Mesenteric fat pad (tissue), 1 donor: ENCODE results near the gene NCAN. TPM values are rescaled to one million over a fixed set of nuclear protein-coding genes. Genes with fewer than 3 reads are reported as not detected.

Experiments
- DNase-seq: peaks from one replicate; pipeline ENCODE4 v3.0.0-alpha.2; 2020; ENCODE audit warnings: low spot score
- total RNA-seq: library from RNA; stranded (reverse); fragmentation: NEBNext Ultra II Directional; extraction: Animal tissue kit (Norgen Biotek cat#: 25700); gene quantifications from one replicate; pipeline ENCODE4 v1.2.1, GENCODE V29; 2021
- donor health status: DM: yes; HTN: yes; CAD: no.

Gene NCAN
- total RNA-seq, 1 donor from 2014 or later, result not detected

DNA sequence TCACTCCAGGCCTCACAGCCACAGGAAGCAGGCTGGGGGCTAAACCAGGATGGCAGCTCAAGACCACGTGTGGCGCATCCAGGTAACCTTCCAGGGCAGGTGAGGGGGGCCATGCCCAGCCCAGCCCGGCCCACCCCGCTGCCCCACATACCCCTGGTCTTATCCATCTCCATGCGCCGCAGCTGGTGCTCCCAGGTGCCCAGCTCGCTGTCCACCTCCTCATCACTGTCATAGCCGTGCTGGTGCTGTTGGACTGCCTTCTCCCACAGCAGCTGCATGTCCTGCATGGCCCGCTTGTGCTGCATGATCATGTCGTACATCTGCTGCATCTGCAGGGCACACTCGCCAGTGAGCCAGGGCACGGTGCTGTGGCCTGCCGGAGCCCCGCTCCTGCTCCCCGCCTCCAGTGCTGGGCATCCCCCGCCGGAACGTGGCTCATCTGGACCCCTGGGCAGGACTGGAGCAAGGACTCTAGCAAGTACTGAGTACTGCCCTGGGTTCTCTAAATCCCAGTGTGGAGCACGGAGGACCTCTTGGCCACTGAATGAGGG, 67.4 kb downstream of the NCAN start:
- DNase-seq, result no peak

DNA sequence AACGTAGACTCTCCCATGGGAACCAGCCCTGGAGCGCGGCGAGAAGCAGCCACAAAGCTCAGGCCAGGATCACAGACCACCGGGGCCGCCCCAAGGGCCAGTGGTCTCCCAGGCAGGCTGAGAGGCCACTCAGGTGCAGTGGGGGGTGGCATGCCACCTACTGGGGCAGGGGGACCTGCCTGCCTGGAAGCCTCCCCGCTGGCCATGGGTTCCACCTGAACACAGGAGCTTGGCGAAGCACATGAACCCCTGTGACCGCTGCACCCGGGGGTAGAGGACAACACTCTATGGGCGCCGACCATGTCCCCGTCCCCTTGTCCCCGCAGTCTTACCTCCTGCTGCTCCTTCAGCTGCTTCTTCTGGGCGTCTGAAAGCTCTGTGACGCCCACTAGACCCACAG, 68.1 kb downstream of the NCAN start:
- DNase-seq, result no peak

DNA sequence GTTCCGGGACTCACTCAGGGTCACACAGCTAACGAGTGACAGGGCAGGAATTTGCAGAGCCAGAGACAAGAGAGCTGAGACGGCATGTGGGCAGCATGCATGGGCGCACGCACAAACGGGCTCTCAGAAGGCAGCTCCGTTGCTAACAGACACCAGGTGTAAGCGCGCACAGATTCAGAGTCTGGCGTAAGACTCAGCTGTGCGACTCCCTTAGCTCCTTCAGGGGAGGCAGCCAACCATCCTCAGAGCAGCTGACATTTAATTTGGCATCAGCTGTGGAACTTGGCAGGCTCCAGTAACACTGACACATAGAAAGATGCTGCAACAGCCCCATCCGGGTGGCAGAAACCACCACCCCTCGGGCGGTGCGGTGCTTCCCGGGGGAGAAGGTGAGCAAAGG, 68.8 kb downstream of the NCAN start:
- DNase-seq, result no peak

GRCh38 chr19:19285686-19286085, 73.9 kb downstream of the NCAN start:
- no peak for DNase-seq

- no peak for DNase-seq
Measured at GRCh38 chr19:19292607-19293006, 80.8 kb downstream of the NCAN start.

- DNase-seq, result no peak
Measured at GRCh38 chr19:19294914-19295313, 83.2 kb downstream of the NCAN start.

- no peak for DNase-seq
Measured at GRCh38 chr19:19296953-19297689, 85.4 kb downstream of the NCAN start.

DNA sequence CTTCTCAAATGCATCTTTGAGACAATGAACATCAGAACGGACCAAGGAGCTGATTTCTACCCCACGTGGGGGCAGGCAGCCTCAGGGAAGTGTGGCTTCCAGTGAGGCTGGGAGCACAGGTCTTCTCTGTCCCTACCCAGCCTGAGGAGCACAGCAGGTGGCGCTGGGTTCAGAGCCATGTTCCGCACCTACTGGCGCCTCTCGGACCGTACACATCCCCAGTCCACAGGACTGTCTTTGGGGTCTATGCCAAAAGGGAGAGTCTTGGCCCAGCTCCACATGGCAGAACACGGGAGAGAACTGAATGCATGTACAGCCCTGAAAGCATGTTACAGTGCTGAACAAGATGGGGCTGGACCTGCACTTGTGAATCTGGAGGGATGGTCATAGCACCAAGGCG, 86.0 kb downstream of the NCAN start:
- no peak for DNase-seq

- no peak for DNase-seq
Measured at GRCh38 chr19:19300613-19301012, 88.9 kb downstream of the NCAN start.

Other genes with a start within 250 kb of the NCAN start
- 58.8 TPM for gene SUGP2, start 178.4 kb upstream of the NCAN start, total RNA-seq
- 18.1 TPM for gene ARMC6, start 178.4 kb upstream of the NCAN start, total RNA-seq
- gene SLC25A42, start 148.0 kb upstream of the NCAN start, total RNA-seq, result 8.4 TPM
- gene TMEM161A, start 73.5 kb upstream of the NCAN start, total RNA-seq, result 18.0 TPM
- 2.0 TPM for gene MEF2B, start 41.7 kb upstream of the NCAN start, total RNA-seq
- gene BORCS8, start 19.8 kb upstream of the NCAN start, total RNA-seq, result 30.8 TPM
- 51.1 TPM for gene RFXANK, start 19.7 kb upstream of the NCAN start, total RNA-seq
- gene NR2C2AP, start 8.5 kb upstream of the NCAN start, total RNA-seq, result 10.7 TPM
- 1.3 TPM for gene TM6SF2, start 61.3 kb downstream of the NCAN start, total RNA-seq
- 32.9 TPM for gene SUGP1, start 108.6 kb downstream of the NCAN start, total RNA-seq
- 45.4 TPM for gene MAU2, start 108.9 kb downstream of the NCAN start, total RNA-seq
- gene GATAD2A, start 193.7 kb downstream of the NCAN start, total RNA-seq, result 98.9 TPM